Skin epidermis (tissue), 12 donors: ENCODE results near the gene MUC7.
"Not testable (repeated sequence)": the region's sequence is repeated elsewhere in the genome, so short reads cannot be mapped to it uniquely, and the experiment has no call there.

Source experiments
- H3K27ac ChIP-seq, 21 experiments: fragments of 200-600 bp; sonication (generic) in 11 of 21; one replicate each; pipeline ENCODE4 v1.5.0; 2020; ENCODE audit warnings: mild to moderate bottlenecking in 3 of 21, inconsistent platforms in 2 of 21, moderate library complexity in 2 of 21
- H3K4me3 ChIP-seq, 7 experiments: fragments of 200-600 bp; sonication (generic) in 2 of 7; one replicate each; pipeline ENCODE4 v1.5.0; 2020; ENCODE audit warnings: inconsistent platforms in 2 of 7, mild to moderate bottlenecking in 2 of 7, moderate library complexity in 1 of 7

The MUC7 gene

DNA sequence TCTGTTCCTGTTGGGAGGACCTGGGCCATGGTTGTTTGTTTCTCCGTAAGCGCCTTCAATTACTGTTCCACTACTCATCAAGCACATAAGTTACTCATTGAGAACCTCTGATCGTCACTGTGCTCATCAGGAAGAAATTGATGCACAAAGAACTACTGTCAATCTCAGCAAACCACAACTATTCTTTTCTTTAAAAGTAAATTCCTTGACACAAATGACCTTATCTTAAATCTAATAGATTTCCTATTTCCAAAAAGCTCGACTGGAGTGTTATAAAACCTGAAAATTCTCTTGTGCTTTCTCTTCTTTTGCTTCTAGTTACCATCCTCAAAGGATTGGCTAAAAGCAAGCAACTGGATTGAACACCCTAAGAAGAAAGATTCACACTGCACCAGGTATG is at the start of gene MUC7:
Gene MUC7 (plus strand): TSS at position 301 of the 400 bp plus-strand sequence. CDS start 1,825 bp downstream, outside the sequence.
- H3K27ac ChIP-seq = no peak within 1 kb of the TSS
- H3K4me3 ChIP-seq = no peak within 1 kb of the TSS

DNA sequence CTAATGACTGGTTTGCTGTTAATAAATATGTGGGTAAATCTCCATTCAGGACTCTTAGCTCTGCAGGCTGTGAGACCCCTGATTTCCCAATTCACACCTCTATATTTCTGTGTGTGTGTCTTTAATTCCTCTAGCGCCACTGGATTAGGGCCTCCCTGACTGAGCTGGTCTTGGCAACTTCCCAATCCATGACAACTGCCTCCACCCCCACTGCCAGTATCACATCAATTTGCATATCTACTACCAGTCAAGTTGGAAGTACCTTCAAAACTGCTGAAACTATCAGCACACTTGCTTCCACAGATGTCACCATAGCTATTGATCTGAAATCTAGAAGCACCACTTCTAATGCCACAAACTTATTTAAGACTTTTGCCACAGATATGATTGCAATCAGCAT is 46.7 kb upstream of the MUC7 start:
- Histone ChIP-seq H3K27ac (no peak overlapping the region), H3K4me3 (no peak overlapping the region)

DNA sequence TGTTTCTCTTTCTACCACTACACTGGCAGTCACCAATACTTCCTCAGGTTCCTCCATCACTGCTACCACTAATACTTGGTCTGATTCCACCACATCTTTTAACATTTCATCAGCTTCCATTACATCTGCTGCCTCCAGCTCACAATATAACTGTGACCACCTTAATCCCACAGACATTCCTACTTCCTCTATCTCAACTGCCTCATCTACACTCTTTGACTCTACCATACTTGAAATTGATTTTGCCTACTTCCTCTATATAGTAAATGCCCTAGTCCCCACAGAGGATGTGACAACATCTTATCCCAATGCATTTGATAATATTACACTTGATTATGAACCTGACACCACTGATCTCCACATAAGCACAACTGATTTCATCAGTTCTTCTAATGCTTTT is 45.2 kb upstream of the MUC7 start:
- H3K27ac ChIP-seq = no peak overlapping the region
- H3K4me3 ChIP-seq = no peak overlapping the region

DNA sequence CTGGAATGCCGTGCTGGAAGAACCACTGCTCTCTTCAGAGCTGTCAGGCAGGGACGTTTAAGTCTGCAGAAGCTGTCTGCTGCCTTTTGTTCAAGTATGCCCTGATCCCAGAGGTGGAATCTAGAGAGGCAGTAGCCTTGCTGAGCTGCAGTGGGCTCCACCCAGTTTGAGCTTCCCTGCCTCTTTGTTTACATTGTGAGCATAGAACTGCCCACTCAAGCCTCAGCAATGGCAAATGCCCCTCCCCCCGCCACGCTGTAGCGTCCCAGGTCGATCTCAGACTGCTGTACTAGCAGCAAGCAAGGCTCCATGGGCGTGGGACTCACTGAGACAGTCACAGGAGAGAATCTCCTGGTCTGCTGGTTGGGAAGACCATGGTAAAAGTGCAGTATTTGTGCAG is 34.8 kb upstream of the MUC7 start:
- no peak overlapping the region for H3K27ac ChIP-seq
- no peak overlapping the region for H3K4me3 ChIP-seq

DNA sequence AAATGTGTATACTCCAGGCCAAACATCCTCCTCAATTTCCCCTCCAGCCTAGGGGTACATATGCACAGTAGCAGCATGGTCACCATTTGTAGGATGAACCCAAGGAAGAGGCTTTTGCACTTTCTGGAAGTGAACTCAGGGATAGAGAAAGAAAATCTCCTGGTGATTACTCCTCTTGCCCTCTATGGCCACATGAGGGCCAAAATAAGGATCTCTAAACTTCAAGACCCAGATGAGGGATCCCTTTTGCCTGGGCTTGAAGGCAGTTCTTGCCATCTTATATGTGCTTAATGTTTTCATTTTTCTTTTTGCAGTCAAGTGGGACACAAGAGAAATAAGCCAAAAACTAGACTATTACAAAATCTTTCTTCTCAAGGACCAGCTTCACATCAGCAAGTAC is 29.5 kb upstream of the MUC7 start:
- no peak overlapping the region for H3K4me3 ChIP-seq

DNA sequence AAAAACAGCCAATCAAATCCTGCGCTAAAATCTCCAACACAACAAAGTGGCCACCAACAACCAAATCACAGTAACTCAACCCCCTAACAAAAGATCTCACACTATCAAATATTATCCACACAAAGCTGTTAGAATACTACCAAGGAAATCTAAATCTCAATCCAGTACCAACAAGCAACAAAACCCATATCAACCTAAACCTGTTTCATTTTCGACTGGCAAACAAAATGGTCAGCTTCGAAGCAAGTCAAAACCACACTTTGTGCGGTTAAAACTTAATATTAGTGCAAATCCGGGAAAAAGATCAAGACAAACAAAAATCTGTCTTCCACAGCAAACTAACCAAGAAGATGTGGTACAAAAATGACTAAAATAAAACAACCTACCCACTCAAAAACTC is 28.7 kb upstream of the MUC7 start:
- Histone ChIP-seq H3K27ac (no peak overlapping the region), H3K4me3 (no peak overlapping the region)

More for the DNA sequence above, 29.5 kb upstream of the MUC7 start:
- no peak overlapping the region for H3K27ac ChIP-seq

DNA sequence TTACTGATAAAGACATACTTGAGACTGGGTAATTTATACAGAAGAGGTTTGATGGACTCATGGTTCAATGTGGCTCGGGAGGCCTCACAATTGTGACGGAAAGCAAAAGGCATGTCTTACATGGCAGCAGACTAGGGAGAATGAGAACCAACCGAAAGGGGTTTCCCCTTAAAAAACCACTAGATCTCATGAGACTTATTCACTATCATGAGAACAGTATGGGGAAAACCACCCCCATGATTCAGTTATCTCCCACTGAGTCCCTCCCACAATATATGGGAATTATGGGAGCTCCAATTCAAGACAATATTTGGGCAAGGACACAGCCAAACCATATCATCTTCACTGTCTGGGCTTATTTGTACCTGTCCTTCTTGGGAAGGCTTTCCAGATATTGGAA is 22.8 kb upstream of the MUC7 start:
- no peak overlapping the region for H3K4me3 ChIP-seq
- no peak overlapping the region for H3K27ac ChIP-seq

DNA sequence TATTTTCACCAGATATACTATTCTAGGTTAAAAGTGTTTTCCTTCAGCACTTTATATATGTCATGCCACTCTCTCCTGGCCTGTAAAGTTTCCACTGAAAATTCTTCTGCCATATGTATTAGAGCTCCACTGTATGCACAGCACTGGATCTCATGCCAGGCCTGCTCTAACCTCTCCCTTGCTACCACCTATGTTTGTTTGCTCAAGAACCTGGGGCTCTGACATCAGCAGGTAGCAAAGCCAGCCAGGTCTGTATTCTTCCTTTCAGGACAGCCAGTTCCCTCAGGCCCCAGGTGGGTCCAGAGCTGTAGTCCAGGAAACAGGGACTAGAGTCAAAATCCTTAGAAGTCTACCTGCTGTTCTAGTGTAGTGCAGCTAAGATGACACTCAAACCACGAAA is 19.1 kb upstream of the MUC7 start:
- Histone ChIP-seq H3K27ac (no peak overlapping the region), H3K4me3 (no peak overlapping the region)

DNA sequence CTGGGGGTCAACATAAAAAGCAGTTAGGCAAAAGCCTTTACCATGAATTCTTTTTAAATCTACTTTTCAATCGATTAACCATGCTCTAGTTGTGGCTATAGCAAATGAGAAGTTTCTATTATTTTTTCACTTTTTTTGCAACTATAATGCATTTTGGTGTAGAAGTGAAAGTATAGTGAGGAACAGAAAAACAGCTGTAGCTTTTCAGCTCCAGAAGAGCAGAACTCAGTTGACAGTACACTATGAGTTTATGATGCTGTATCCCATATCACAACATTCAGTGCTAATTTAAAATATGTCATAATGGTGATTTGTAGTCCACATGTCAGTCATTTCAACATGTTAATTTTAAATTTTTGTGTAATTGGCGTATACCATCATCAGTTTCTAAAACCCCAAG is 8.7 kb upstream of the MUC7 start:
- Histone ChIP-seq H3K4me3 (no peak overlapping the region), H3K27ac (no peak overlapping the region)

DNA sequence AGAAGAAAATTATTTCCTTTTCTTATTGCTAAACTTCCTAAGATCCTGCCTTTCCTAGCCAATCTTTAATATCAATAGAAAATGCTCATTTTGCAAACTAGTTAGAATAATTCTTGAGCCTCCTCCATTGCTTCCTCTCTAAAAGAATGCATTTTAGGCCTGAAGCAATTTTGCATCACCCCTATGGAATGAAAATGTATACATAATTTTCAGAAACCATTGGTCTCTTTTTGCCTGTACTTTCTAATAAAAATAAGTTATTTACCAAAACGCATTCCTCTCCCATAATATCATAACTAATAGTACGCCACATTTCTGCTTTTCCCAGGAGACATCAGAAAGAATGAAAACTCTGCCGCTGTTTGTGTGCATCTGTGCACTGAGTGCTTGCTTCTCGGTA is 1.7 kb downstream of the MUC7 start:
- no peak overlapping the region for H3K4me3 ChIP-seq
- no peak overlapping the region for H3K27ac ChIP-seq

DNA sequence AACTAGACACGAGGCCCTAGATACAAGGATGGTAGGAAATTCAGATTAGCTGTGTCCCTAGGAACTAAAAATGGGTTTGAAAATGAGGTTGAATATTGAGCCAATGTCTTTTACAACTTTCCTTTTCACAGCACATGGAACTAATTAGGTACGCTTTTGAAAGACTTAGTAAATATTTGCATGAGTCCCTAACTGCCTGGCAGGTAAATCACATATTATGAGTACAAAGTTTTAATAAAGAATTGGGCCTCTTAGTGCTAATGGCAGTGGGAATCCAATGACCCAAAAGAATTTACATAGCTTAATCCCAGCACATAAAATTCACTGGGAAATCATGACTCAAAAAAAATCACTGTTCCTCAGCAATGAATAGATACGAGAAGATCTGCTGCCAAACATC is 16.8 kb downstream of the MUC7 start:
- Histone ChIP-seq H3K27ac (no peak overlapping the region), H3K4me3 (no peak overlapping the region)

DNA sequence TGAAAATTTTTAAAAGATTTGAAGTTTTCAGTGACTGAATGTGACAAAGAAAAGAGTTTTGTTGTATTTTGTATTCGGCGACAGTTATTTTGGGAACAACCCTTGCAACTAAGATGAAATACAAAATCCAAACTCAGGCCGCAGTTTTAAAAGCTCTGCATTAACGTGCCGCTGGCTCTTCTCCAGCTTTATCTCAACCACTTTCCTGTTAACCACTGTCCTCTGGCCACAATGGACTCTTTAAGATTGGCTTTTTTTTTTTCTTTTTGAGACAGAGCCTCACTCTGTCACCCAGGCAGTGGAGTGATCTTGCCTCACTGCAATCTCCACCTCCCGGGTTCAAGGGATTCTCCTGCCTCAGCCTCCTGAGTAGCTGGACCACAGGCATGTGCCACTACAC is 24.2 kb downstream of the MUC7 start:
- no peak overlapping the region for H3K27ac ChIP-seq

DNA sequence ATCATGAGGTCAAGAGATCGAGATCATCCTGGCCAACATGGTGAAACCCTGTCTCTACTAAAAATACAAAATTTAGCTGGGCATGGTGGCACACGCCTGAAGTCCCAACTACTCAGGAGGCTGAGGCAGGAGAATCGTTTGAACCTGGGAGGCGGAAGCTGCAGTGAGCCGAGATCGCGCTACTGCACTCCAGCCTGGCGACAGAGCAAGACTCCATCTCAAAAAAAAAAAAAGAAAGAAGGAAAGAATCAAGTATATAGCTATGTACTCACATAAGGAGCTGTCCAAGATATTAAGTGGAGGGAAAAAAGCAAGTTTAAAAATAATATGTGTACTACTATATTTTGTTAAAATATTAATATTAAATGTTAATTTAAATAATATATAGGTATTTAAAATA is 29.8 kb downstream of the MUC7 start:
- not testable (repeated sequence) for H3K4me3 ChIP-seq, H3K27ac ChIP-seq

More for the DNA sequence above, 24.2 kb downstream of the MUC7 start:
- H3K4me3 ChIP-seq = no peak overlapping the region

DNA sequence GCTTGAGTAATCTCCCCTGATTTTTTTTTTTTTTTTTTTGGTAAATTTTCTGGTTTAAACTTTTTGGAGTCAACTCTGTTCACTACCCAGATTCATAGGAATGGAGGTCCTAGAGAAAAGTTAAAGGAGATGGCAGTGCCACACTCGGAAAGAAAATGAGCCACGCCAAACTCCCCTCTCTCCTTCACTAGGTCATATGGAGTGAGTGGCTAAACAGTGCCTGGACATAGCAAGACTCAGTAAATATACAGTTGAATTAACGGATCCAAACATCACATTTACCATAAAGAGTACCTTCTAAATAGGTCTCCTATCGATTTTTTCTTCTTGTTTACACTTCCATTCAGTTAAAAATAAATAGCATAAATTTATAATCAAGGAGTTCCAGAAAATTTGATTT is 32.7 kb downstream of the MUC7 start:
- no peak overlapping the region for H3K4me3 ChIP-seq
- H3K27ac ChIP-seq = no peak overlapping the region

DNA sequence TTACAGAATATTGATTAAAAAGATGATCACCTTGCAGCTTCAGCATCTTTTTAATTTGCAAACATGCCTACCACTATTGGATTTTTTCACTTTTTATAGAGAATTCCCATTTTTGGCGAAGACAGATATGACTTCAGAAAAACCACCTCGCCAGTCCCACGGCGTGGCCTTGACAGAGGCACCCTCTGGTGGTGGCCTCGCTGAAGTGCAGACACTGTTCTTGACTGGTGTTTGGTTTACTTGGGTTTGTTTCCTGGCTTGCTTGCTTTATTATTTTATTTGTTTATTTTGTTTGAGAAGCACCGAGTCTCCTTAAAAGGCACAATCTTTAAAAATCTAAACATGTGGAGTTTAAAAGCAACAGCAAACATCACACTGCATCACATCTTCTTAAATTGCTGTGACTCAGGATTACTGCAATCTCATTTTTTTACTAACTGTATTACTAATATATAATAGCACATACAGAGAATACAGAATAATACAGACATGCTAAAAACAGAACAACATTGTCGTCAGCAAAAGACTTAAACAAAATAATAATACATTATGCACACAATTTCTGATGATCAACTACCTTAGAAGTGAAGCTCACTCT is 33.3 kb downstream of the MUC7 start:
- Histone ChIP-seq H3K4me3 (no peak overlapping the region), H3K27ac (no peak overlapping the region)

DNA sequence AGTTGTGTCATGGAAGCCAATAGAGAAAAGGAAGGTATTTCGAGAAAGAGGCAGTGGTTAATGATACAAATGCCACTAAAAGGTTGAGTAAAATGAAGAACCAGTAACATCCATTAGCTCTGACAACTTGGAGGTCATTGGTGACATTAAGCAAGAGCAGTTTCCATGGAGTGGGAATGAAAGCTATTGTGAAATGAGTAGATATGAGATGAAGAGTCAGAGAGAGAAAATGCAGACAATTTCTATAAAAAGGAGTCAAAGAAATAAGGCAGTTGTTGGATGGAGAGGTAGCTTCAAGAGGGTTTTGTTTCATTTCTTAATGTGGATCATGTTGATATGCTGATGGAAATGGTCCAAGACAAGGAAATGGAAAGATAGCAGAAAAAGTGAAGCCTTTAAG is 36.8 kb downstream of the MUC7 start:
- H3K27ac ChIP-seq = no peak overlapping the region
- H3K4me3 ChIP-seq = no peak overlapping the region

DNA sequence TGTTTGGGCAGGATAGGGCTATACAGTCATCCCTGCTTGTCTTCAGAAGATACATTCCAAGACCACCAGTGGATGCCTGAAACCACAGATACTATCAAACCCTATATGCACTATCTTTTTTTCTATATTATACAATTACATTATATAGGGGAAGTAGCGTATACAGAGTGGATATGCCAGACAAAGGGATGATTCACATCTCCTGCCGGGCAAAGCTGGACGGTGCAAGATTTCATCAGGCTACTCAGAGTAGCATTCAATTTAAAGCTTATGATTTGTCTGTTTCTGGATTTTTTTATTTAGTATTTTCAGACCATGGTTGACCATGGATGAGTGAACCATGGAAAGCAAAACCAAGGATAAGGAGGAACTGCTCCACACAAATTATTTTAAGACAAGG is 39.4 kb downstream of the MUC7 start:
- no peak overlapping the region for H3K27ac ChIP-seq

DNA sequence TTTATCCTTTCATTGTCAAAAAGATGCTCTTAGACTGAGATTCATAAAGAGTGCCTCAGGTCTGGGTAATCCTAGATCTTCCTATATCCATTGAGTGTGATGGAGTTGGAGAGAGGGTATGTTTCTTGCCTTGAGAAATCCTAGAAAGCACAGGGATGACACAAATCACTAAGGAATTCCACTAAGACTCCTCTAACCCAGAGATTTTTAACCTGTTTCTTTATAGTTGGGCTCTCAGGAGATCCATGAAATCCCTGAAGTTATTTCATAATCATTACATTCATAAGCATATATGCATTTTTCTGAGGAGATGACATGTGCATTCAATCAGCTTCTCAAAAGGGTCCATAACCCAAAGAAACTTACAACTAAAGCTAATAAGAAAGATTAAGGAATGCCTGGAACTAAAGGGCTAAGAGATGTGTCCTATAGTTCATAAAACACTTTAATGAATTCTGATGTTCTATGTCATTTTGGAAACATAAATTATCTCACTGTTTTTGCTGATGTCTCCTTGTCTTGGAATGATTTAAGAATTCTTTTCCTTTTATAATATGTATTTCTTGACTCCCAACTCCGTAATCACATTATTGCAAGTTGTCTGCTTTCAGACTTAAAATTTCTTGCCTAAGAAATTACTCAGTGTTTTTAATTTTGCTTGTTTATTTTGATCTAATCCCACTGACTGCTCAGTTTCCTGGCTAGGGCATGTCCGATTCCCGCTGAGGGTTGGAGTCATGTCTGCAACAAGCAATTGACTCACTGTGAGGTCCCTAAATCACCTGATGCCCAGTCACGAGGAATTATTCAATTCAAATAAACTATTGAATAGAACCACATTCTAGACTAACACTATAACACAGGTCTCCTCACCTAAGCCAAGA is 43.6 kb downstream of the MUC7 start:
- no peak overlapping the region for H3K4me3 ChIP-seq
- no peak overlapping the region for H3K27ac ChIP-seq

More for the DNA sequence above, 39.4 kb downstream of the MUC7 start:
- H3K4me3 ChIP-seq = no peak overlapping the region

DNA sequence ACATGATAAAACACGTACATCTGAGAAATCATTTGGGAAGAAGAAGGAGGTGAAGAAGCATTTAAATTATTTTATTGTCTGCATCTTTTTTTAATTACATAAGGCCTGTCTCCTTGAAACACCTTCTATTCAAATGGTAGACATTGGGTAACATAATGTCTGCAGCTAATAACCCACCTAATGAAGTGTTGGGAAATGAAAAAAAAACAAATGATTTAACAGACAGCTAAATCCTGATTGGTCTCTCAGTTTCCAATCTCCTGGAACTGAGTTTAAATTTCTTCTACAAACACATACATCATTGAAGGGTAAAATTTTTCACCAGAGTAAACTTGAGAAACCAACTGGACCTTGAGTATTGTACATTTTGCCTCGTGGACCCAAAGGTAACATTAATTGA is 46.3 kb downstream of the MUC7 start, which contains the start of gene AMTN:
Gene AMTN (plus strand): TSS at position 301 of the 400 bp plus-strand sequence. CDS start 209 bp downstream, outside the sequence.
- Histone ChIP-seq H3K27ac (no peak within 1 kb of the TSS), H3K4me3 (no peak within 1 kb of the TSS)

DNA sequence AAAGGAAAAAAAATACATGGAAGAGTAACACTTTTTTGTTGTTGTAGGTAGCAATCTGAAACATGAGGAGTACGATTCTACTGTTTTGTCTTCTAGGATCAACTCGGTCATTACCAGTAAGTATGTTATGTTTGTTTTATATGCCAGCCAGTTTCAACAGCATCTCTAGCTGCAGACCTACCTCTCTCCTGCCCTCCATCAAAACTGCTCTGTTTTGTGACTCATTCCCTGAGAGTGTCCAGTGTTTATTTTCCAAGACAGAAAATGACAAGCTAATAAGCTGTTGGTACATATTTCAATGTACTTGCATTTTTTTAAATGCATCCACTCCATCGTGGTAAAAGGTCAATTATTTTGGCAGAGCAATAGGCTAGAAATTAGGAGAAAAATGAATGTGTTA is 46.7 kb downstream of the MUC7 start:
- Histone ChIP-seq H3K27ac (no peak overlapping the region), H3K4me3 (no peak overlapping the region)

DNA sequence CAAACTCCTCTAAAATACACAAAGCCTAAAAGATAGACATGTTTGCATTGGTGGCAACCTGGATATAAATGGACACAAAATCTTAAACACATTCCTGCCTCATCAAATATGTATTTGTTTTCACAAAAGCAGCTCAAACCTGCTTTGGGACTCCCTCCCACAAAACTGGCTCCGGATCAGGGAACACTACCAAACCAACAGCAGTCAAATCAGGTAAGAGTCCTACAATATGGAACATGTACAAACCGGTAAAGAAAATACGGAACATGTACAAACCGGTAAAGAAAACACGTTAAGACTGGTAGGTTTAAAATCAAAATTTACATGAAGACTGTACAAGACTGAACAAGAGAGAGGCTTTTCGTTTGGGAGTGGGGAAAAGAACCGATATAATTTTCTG is 50.6 kb downstream of the MUC7 start:
- H3K27ac ChIP-seq = peak overlapping the region in 3 of 21 experiments; percentile 34 to 53 (median 37)
- no peak overlapping the region for H3K4me3 ChIP-seq
